OCI-LY7 (cell line): ENCODE data around the gene AAK1. TPM values are rescaled to one million over a fixed set of nuclear protein-coding genes. Genes with fewer than 3 reads are reported as not detected.

ENCODE experiments used
- BruUV-seq: library from RNA; stranded (reverse); fragments of 400-500 nt; replicated peaks from 2 replicates; lab custom pipeline; 2021; lab: Mats Ljungman, UMichigan
- CTCF ChIA-PET: fragments of 300-600 bp; sonication (Branson Sonifier 250); formaldehyde crosslinking; loops from one replicate; lab custom pipeline; 2022; ENCODE audit warnings: antibody characterized with exemption; ENCODE audit not compliant: unreplicated experiment; lab: Charles Lee
- POLR2A ChIA-PET: fragments of 300-600 bp; sonication (Branson Sonifier 250); formaldehyde crosslinking; loops from one replicate; lab custom pipeline; 2022; ENCODE audit warnings: antibody characterized with exemption; lab: Charles Lee
- DNase-seq: peaks from one replicate; pipeline ENCODE4 v3.0.0-alpha.2; 2015; ENCODE audit warnings: low spot score
- H2AFZ ChIP-seq: fragments of 200-600 bp; sonication (generic), shearing (Covaris generic); 2 replicates; pipeline ENCODE4 v1.6.1; 2014; ENCODE audit warnings: mild to moderate bottlenecking, antibody characterized with exemption, low read length, moderate library complexity
- H3K27ac ChIP-seq: fragments of 200-600 bp; sonication (generic); 2 replicates; pipeline ENCODE4 v1.5.1; 2014; ENCODE audit warnings: mixed run types, low read depth, mild to moderate bottlenecking, moderate library complexity, low read length, inconsistent platforms; ENCODE audit not compliant: poor library complexity, severe bottlenecking
- H3K36me3 ChIP-seq: fragments of 200-600 bp; sonication (generic); 2 replicates; pipeline ENCODE4 v1.6.1; 2014; ENCODE audit warnings: mild to moderate bottlenecking, antibody characterized with exemption, low read length, moderate library complexity, mixed read lengths; ENCODE audit not compliant: insufficient read depth
- H3K4me1 ChIP-seq: fragments of 200-600 bp; sonication (generic); 2 replicates; pipeline ENCODE4 v1.5.1; 2014; ENCODE audit warnings: mild to moderate bottlenecking, low read length; ENCODE audit not compliant: insufficient read depth, poor library complexity, severe bottlenecking
- H3K4me2 ChIP-seq: fragments of 200-600 bp; sonication (generic); 2 replicates; pipeline ENCODE4 v1.6.1; 2014; ENCODE audit warnings: mild to moderate bottlenecking, low read length
- H3K4me3 ChIP-seq: fragments of 200-600 bp; sonication (generic); 2 replicates; pipeline ENCODE4 v1.5.1; 2014; ENCODE audit warnings: mild to moderate bottlenecking, low read depth, low read length; ENCODE audit not compliant: poor library complexity, severe bottlenecking
- H3K79me2 ChIP-seq: fragments of 200-600 bp; sonication (generic); 2 replicates; pipeline ENCODE4 v1.6.1; 2016; ENCODE audit warnings: low read depth, mild to moderate bottlenecking, low read length, moderate library complexity, mixed read lengths; ENCODE audit not compliant: insufficient read depth
- H3K9me2 ChIP-seq: fragments of 200-600 bp; sonication (generic); 2 replicates; pipeline ENCODE4 v1.6.1; 2016; ENCODE audit warnings: mild to moderate bottlenecking, low read length, mixed read lengths; ENCODE audit not compliant: insufficient read depth
- H3K9me3 ChIP-seq: fragments of 200-600 bp; sonication (generic); 2 replicates; pipeline ENCODE4 v1.6.1; 2014; ENCODE audit warnings: mild to moderate bottlenecking, mixed run types, low read length, mixed read lengths
- H4K20me1 ChIP-seq: fragments of 200-600 bp; sonication (generic); 2 replicates; pipeline ENCODE4 v1.6.1; 2014; ENCODE audit warnings: mild to moderate bottlenecking, antibody characterized with exemption, low read length, moderate library complexity, mixed read lengths; ENCODE audit not compliant: insufficient read depth
- EZH2phosphoT487 ChIP-seq: fragments of 200-600 bp; sonication (generic); IDR thresholded peaks from 2 replicates; pipeline ENCODE4 v1.6.1; 2018; ENCODE audit warnings: low read depth, borderline replicate concordance, mild to moderate bottlenecking, mixed run types, antibody characterized with exemption, low read length, moderate library complexity, mixed read lengths
- intact Hi-C: fragments of 100-400 bp; cut with micrococcal nuclease; formaldehyde crosslinking; loops from one replicate; pipeline ENCODE4 v1.10.0; 2022; ENCODE audit not compliant: unreplicated experiment
- total RNA-seq, 2 experiments: library from RNA; depleted of rRNA in 1 of 2; stranded (reverse); fragments of >200 nt in 1 of 2; shearing (Covaris generic) in 1 of 2; gene quantifications; 2 replicates each; pipeline ENCODE4 v1.2.3, GENCODE V29; 2014 to 2022
- TF ChIP-seq, protein P1 (sequence below): fragments of 200-600 bp; sonication (generic); conservative IDR thresholded peaks from 2 replicates; pipeline ENCODE4 v1.5.1; 2014; ENCODE audit warnings: mild to moderate bottlenecking, antibody characterized with exemption, low read length, moderate library complexity, mixed read lengths

AAK1 gene
- total RNA-seq, 2 experiments from 2014 or later, result 8.3 to 8.5 TPM

DNA sequence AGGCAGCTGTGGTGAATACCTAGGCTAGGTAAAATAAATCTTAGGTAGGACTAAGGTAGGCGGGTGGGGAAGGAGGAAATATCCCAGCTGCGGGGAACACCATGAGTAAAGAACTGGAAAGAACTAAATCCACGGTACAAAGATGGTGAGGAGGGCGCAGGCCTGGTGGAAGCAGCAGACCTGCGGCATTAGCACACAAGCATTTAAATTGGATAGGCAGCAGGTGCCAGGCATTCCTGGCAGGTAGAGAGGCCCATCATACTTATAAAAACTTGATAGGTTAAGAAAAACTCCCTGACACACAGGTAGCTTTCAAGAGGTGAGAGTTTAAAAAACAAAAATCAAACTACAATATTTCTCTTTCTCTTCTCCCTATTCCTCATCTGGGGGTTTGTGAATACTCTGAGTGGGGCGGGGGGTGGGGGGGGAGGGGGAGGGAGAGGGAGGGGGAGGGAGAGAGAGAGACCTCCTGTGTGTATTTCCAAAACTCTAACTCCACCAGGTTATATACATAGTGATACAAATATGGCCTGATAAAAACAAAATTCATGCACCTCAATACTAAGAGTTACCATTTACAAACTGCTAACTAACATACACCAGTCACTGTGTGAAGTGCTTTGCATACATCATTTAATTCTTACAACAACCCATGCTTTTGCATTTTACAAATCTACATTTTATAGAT lies 13.5 kb downstream of the AAK1 start:
- DNase-seq, result no peak
- H2AFZ ChIP-seq, result no peak overlapping the region
- no peaks in the 10 kb centered on the region; the same call in 1 of the 2 replicates for H3K9me2 ChIP-seq
- no peak overlapping the region for H3K27ac ChIP-seq
- H3K4me2 ChIP-seq, result no peak overlapping the region
- no TSS peak for BruUV-seq
- intact Hi-C loops, result no loop called here
- no peaks in the 10 kb centered on the region for H3K4me1 ChIP-seq
- no peaks in the 10 kb centered on the region for H3K9me3 ChIP-seq
- no peaks in the 10 kb centered on the region for H3K79me2 ChIP-seq
- ChIA-PET CTCF (no interaction called here), POLR2A (no interaction called here)
- H4K20me1 ChIP-seq, result no peaks in the 10 kb centered on the region
- no peak overlapping the region for H3K4me3 ChIP-seq
- no peaks in the 10 kb centered on the region for H3K36me3 ChIP-seq
- TF ChIP-seq EZH2phosphoT487, result no peak
- TF ChIP-seq, protein P1, sequence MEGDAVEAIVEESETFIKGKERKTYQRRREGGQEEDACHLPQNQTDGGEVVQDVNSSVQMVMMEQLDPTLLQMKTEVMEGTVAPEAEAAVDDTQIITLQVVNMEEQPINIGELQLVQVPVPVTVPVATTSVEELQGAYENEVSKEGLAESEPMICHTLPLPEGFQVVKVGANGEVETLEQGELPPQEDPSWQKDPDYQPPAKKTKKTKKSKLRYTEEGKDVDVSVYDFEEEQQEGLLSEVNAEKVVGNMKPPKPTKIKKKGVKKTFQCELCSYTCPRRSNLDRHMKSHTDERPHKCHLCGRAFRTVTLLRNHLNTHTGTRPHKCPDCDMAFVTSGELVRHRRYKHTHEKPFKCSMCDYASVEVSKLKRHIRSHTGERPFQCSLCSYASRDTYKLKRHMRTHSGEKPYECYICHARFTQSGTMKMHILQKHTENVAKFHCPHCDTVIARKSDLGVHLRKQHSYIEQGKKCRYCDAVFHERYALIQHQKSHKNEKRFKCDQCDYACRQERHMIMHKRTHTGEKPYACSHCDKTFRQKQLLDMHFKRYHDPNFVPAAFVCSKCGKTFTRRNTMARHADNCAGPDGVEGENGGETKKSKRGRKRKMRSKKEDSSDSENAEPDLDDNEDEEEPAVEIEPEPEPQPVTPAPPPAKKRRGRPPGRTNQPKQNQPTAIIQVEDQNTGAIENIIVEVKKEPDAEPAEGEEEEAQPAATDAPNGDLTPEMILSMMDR, result no peak

DNA sequence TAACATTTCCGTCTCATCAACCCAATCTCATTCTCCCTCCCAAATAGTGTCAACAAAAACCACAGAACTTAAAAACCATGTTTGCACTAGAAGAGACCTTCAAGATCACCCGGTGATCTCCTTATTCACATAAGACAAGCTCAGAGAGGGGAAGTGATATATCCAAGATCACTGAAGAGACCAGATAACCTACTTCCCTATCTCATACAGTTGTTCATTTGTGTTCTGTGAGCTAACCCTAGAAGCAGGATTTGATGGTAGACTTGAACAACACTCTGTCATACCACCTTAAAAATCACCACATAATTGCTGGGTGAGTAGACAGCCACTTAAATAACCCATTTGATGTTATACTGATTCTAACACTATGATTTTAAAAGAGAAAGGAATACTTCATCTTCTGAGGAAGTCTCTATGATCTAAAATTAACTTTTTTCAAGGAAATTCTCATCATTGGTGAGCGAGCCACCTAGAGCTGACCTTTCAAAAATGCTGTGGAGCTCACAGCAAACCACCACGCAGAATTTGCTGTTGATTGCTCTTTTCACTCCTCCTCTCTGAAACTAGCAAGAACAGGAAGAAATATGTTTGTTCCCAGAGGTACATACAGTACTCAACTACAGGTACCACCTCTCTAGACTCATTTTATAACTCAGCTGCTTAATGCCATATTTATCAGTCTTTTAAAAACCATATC lies 15.1 kb downstream of the AAK1 start:
- no peaks in the 10 kb centered on the region for H3K79me2 ChIP-seq
- no TSS peak for BruUV-seq

More for the DNA sequence above, 15.1 kb downstream of the AAK1 start:
- DNase-seq, result no peak
- Histone ChIP-seq H3K4me3 (no peak overlapping the region), H3K4me2 (no peak overlapping the region), H3K9me2 (no peaks in the 10 kb centered on the region; the same call in 1 of the 2 replicates), H3K4me1 (no peaks in the 10 kb centered on the region), H3K9me3 (no peaks in the 10 kb centered on the region), H4K20me1 (no peaks in the 10 kb centered on the region), H3K27ac (no peak overlapping the region), H2AFZ (no peak overlapping the region), H3K36me3 (no peaks in the 10 kb centered on the region)
- no peak for TF ChIP-seq EZH2phosphoT487
- TF ChIP-seq, protein P1, result no peak
- ChIA-PET POLR2A (interaction anchor here (1.0 kb wide), 1 partner anchor 46 kb away, joined by 3 read pairs; no protein-coding TSS in a partner anchor), CTCF (no interaction called here)
- intact Hi-C loops, result no loop called here
